SIG-M5 treated with dmso at 0.1 percent for 504 hours (cell line): ENCODE results near the gene SNTG2.

ENCODE experiments used
- DNase-seq: peaks from one replicate; lab custom pipeline; 2025; ENCODE audit not compliant: unreplicated experiment; lab: John Stamatoyannopoulos, UW

SNTG2 gene

DNA sequence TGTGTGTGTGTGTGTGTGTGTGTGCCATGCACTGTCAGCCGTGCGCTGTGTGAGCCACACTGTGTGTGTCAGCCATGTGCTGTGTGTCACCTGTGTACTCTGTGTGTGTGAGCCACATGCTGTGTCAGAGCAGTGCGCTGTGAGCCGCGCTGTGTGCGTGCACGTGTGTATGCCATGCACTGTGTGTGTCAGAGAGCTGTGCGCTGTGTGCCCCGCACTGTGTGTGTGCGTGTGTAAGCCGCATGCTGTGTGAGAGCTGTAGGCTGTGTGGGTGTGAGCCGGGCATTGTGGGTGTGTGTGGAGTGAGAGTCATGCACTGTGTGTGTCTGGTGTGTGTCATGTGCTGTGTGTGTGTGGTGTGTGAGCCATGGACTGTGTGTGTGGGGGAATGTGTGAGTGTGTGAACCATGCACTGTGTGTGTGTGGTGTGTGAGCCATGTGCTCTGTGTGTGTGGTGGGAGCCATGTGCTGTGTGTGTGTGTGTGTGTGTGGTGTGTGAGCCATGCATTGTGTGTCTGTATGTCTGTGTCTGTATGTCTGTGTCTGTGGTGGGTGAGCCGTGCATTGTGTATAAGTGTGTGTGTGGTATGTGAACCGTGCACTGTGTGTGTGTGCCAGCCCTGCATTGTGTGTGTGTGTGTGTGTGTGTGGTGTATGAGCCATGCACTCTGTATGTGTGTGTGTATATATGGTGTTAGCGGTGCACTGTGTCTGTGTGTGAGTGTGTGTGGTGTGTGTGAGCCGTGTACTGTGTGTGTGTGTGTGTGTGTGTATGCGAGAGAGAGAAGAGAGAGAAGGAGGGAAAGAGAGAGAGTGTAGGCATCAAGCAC, 356.3 kb downstream of the SNTG2 start:
- DNase-seq, result no peak

GRCh38 chr2:1307670-1308069, 357.0 kb downstream of the SNTG2 start:
- no peak for DNase-seq

DNA sequence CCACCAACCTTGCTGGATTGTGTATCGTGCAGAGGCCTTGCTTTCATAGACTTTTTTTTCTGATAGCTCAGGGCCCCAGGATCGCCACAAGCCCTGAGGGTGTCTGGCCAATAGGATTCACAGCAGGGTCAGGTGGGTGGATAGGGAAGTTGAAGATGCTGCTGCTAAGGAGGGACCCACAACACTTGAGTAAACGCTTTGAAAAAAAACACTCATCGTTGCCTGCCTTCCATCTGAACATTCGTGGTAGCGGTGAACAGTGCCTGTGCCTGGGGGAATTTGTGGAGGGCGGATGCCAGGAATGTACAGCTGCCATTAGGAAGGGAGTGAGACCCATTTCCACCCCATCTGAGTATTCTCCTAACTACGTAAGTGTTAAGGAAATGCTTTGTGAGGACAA, 358.0 kb downstream of the SNTG2 start:
- no peak for DNase-seq

GRCh38 chr2:1309507-1309906, 358.9 kb downstream of the SNTG2 start:
- DNase-seq, result no peak

- DNase-seq, result no peak
Measured at GRCh38 chr2:1310202-1310601, 359.6 kb downstream of the SNTG2 start.

GRCh38 chr2:1310866-1311265, 360.2 kb downstream of the SNTG2 start:
- no peak for DNase-seq

DNA sequence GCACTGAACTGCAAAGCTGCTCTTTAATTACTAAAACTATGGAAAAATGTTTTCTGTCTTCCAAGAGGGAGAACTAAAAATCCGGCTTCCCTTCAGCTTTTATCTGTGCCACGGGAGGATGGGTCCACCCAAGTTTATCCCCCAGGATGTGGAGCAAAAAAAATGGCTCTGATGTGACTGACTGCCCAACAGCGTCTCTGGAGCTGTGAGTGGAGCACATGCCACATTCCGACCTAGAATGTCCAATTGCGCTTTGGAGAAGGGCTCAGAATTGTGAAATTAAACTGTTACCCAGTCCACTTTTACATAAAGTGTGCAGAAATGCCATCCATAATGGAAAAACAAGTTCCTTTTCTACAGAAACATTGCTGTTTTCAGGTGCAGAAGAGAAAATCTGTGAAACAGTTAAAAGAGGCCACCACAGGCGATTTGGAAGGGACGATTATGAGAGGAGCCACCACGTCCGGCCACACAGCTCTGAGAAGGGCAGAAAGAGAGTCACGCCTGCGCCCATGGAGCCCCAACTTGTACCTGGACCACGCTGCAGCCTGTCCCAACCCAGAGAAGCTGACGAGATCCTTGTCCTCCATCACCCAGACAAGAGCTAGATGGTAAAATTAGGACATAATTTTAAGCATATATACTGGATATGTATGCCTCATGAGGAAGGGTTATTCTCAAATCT, 362.7 kb downstream of the SNTG2 start:
- no peak for DNase-seq

GRCh38 chr2:1314254-1314653, 363.6 kb downstream of the SNTG2 start:
- no peak for DNase-seq

- DNase-seq, result no peak
Measured at GRCh38 chr2:1318366-1319009, 367.8 kb downstream of the SNTG2 start.

DNA sequence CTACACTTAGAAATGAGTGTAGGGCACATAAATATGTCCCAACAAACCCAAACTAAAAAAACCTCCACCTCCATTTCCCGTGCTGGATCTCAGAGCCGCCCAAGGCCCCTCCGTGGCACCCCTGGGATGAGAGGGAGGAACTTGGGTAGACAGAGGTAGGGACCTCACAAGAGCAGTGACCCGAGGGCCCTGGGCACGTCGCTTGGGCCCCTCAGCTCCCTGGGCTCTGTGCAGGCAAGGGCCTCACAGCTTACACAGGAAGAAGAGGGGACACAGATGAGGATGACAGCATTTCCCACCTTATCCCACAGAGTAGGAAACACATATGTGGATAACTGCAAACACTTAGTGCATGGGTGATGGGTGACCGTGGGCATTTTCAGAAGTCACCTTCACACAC, 368.7 kb downstream of the SNTG2 start:
- DNase-seq, result no peak

- no peak for DNase-seq
Measured at GRCh38 chr2:1321321-1321720, 370.7 kb downstream of the SNTG2 start.

GRCh38 chr2:1324884-1325283, 374.2 kb downstream of the SNTG2 start:
- DNase-seq, result no peak

- no peak for DNase-seq
Measured at GRCh38 chr2:1328684-1329083, 378.0 kb downstream of the SNTG2 start.

GRCh38 chr2:1339388-1340140, 388.9 kb downstream of the SNTG2 start:
- no peak for DNase-seq

DNA sequence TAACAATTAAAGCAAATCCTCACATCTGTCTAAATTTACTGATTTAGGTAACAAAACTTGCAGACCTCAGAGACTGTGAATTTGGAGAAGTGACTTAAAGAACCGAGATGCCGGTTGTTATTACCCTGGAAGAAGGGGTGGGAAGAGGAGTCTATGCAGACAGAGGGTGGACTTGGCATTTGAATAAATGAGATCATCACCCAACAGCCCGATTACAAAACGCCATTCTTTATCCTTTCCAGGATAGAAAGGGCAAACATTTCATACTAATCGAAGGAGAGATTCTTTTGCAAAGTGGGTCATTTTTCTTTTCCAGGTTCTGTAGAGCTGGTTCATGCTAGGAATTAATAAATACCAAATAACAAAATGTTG, 389.5 kb downstream of the SNTG2 start:
- DNase-seq, result no peak

DNA sequence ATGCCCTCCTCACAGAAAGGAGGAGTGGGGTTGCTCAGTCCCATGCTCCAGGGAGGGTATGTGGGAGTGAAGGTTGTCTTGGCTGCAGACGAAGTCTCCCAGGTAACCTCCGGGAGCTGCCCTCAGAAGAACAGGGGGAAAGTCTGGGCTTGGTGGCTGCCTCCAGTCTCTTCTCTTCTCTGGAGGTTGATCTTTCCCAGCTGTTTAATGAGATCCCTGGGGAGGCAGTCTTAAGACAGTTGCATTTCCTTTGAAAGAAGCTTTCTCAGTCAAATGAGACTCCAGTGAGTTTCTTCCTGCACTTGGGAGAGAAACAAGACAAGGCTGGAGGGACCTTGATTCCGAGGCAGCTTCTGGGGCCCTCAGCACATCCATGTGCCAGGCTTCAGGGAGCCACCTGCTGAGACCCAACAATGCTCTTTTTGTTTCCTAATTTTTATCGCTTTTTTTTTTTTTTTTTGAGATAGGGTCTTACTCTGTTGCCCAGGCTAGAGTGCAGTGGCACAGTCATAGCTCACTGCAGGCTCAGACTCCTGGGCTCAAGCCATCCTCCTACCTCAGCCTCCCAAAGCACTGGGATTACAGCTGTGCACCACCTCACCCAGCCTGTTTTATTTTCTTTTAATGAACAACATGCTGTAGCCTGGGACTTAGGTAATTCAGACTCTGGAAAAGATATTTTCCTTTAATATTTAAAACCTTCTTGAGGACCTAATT, 390.9 kb downstream of the SNTG2 start:
- DNase-seq, result no peak

DNA sequence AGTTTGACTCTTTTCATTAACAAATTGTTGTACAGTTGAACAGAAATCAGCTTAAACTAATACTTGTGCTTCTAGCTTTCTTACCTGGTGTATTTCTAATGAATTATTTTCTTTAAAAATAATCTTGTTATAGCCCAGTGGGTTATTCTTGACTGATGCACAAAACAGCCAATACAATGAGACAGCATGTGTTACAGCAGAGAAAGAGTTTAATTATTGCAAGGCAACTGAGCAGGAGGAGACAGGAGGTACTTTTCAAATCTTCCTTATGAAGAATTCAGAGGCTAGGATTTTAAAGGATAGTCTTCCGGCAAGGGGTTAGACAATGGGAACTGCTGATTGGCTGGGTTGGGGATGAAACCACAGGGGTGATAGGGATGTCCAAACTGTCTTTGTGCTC, 398.1 kb downstream of the SNTG2 start:
- DNase-seq, result no peak

DNA sequence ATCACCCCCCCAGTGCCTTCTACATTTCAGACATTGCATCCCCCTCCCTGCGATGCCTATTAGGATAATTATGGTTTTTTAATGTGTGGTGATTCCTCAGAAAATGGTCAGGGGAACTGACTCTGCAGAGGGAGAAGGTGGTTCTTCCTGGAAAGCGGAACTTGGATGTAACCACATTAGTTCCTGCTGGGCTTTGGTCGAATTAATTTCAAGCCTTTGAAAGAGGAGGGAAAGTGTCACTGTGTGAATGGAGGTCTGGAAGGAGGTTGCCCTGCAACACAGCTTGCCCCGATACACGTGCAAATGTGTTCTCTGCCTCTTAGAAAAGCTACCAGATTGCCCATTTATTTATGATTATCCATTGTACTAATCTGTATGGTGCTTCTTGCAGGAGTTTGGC, 399.5 kb downstream of the SNTG2 start:
- DNase-seq, result no peak

- DNase-seq, result no peak
Measured at GRCh38 chr2:1353124-1353523, 402.5 kb downstream of the SNTG2 start.

GRCh38 chr2:1353543-1353942, 402.9 kb downstream of the SNTG2 start:
- no peak for DNase-seq

DNA sequence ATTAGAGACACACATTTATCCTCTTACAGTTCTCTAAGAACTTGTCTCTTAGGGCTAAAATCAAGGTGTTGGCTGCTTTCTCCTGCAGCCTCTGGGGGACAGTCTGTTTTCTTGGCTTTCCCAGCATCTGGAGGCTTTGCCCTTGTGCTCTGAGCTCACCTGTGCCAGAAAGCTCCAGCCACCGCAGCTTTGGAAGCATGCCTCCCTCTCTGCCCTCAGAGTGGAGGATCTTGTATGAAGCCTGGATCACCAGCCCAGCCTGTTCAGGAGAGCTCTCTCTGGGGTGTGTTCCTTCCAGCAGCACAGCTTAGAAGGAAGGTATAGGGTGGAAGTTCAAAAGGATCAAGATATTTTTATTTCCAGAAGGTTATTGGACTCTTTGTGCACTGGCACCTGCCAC, 409.5 kb downstream of the SNTG2 start:
- DNase-seq, result no peak
